Measurements from ENCODE around the gene LAMA1.

The LAMA1 gene

GRCh38 chr18:7104649-7105048, 12.9 kb downstream of the LAMA1 start:
- no peak for DNase-seq

GRCh38 chr18:7102131-7102530, 15.5 kb downstream of the LAMA1 start:
- DNase-seq, result no peak

- no peak for DNase-seq
Measured at GRCh38 chr18:7096838-7097237, 20.8 kb downstream of the LAMA1 start.

- no peak for DNase-seq
Measured at GRCh38 chr18:7094427-7094826, 23.2 kb downstream of the LAMA1 start.

GRCh38 chr18:7090771-7091170, 26.8 kb downstream of the LAMA1 start:
- DNase-seq, result no peak

GRCh38 chr18:7089369-7089768, 28.2 kb downstream of the LAMA1 start:
- DNase-seq, result no peak

- no peak for DNase-seq
Measured at GRCh38 chr18:7084080-7085065, 33.2 kb downstream of the LAMA1 start.

- no peak for DNase-seq
Measured at GRCh38 chr18:7082671-7083070, 34.9 kb downstream of the LAMA1 start.

GRCh38 chr18:7079231-7079630, 38.4 kb downstream of the LAMA1 start:
- no peak for DNase-seq

- no peak for DNase-seq
Measured at GRCh38 chr18:7072593-7072992, 45.0 kb downstream of the LAMA1 start.

GRCh38 chr18:7071600-7071999, 46.0 kb downstream of the LAMA1 start:
- no peak for DNase-seq

GRCh38 chr18:7070466-7070865, 47.1 kb downstream of the LAMA1 start:
- DNase-seq, result no peak

GRCh38 chr18:7068871-7069590, 48.6 kb downstream of the LAMA1 start:
- DNase-seq, result no peak

- no peak for DNase-seq
Measured at GRCh38 chr18:7066965-7067555, 50.5 kb downstream of the LAMA1 start.

- no peak for DNase-seq
Measured at GRCh38 chr18:7065736-7066135, 51.9 kb downstream of the LAMA1 start.

- DNase-seq, result no peak
Measured at GRCh38 chr18:7064346-7064745, 53.3 kb downstream of the LAMA1 start.

GRCh38 chr18:7062811-7063210, 54.8 kb downstream of the LAMA1 start:
- no peak for DNase-seq

GRCh38 chr18:7062236-7062635, 55.4 kb downstream of the LAMA1 start:
- DNase-seq, result no peak

GRCh38 chr18:7059276-7059675, 58.3 kb downstream of the LAMA1 start:
- DNase-seq, result no peak

GRCh38 chr18:7056026-7056425, 61.6 kb downstream of the LAMA1 start:
- DNase-seq, result no peak

GRCh38 chr18:7049951-7050350, 67.6 kb downstream of the LAMA1 start:
- DNase-seq, result no peak

- no peak for DNase-seq
Measured at GRCh38 chr18:7048081-7048480, 69.5 kb downstream of the LAMA1 start.

- no peak for DNase-seq
Measured at GRCh38 chr18:7047336-7047735, 70.3 kb downstream of the LAMA1 start.
